GM11168 (cell line): ENCODE results near the gene TLR4.

Experiments used
- in situ Hi-C: fragments of 300-500 bp; cut with MboI; formaldehyde crosslinking; loops from one replicate; pipeline ENCODE4 v1.12.0; 2022; ENCODE audit warnings: low sequenced_read_pairs; ENCODE audit not compliant: unreplicated experiment

The TLR4 gene

DNA sequence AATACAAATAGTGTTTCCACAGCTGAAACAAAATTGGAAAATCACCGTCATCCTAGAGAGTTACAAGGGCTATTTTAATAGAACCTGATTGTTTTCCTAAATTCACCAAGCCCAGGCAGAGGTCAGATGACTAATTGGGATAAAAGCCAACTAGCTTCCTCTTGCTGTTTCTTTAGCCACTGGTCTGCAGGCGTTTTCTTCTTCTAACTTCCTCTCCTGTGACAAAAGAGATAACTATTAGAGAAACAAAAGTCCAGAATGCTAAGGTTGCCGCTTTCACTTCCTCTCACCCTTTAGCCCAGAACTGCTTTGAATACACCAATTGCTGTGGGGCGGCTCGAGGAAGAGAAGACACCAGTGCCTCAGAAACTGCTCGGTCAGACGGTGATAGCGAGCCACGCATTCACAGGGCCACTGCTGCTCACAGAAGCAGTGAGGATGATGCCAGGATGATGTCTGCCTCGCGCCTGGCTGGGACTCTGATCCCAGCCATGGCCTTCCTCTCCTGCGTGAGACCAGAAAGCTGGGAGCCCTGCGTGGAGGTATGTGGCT lies at the start of gene TLR4:
Gene TLR4 (plus strand): TSS at position 380 of the 552 bp plus-strand sequence. CDS start 70 bp downstream, at position 450.
- in situ Hi-C loops, result no loop called here

- in situ Hi-C loops, result loop anchor here (25.0 kb wide), 1 partner anchor 1631 kb away; no protein-coding TSS in a partner anchor
These were observed 48.2 kb upstream of the TLR4 start for GRCh38 chr9:117656002-117656401.

DNA sequence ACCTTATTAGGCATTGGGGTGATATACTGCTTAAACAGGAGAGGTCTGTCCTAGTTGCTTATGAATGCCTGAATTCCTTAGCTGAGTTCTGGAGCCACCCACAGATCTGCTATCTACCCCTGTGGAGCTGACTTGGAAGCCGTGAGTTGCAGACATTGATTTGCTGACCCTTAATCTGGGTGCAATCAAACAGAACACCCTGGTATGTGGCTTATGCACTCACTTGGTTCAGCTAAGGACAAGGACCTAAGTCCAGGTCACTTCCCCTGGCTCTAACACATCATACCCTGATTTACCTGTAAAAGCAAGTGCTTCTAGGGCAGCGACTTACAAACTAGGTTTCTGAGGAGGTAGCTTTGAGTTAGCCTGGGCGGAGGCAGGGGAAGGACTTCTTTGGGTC lies 41.6 kb upstream of the TLR4 start:
- in situ Hi-C loops, result loop anchor here (25.0 kb wide), 1 partner anchor 1625 kb away; no protein-coding TSS in a partner anchor

GRCh38 chr9:117664419-117664818 lies 39.8 kb upstream of the TLR4 start:
- in situ Hi-C loops, result loop anchor here (25.0 kb wide), 1 partner anchor 1623 kb away; no protein-coding TSS in a partner anchor

- in situ Hi-C loops, result loop anchor here (25.0 kb wide), 1 partner anchor 1622 kb away; no protein-coding TSS in a partner anchor
These were observed 38.4 kb upstream of the TLR4 start for GRCh38 chr9:117665601-117666385.

GRCh38 chr9:117671468-117671867 lies 32.7 kb upstream of the TLR4 start:
- in situ Hi-C loops, result loop anchor here (25.0 kb wide), 1 partner anchor 1616 kb away; no protein-coding TSS in a partner anchor

GRCh38 chr9:117672369-117672768 lies 31.8 kb upstream of the TLR4 start:
- in situ Hi-C loops, result loop anchor here (25.0 kb wide), 1 partner anchor 1615 kb away; no protein-coding TSS in a partner anchor

GRCh38 chr9:117677572-117677971 lies 26.6 kb upstream of the TLR4 start:
- in situ Hi-C loops, result no loop called here

DNA sequence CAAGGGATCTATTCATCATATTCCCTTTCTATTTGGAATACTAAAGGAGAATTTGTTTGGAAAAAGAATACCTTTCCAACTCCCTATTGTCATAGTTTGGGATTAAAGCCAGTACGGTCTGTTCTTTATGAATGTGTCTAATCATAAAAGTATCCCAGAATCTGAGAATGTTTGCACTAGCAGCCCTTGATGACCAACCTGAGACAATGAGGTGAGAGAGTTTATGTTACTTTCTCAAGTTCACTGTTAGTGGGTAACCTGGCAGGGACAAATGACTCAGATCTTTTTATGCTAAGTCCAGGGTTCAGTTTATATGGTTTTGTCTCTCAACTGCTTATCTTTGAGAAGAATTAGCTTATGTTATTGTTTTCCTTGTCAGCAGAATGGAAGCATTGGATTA lies 25.3 kb upstream of the TLR4 start:
- in situ Hi-C loops, result no loop called here

DNA sequence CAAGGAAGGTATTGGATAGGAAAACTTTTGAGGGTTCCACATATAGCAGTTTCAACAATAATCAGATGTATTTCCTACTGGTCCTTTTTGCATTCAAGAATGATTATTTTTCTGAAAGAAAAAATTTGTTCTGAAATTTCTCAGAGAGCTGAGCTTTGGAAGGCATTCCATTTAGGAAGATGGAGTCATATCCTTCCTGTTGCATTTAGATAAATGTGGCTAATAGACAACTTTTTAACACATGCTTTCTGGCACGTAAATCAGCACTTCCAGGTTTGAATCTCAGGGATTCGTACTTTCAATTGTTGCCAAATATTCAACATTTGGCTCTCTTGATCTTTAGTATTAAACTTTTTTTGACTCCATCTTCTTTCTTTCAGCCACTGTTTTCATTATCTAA lies 24.8 kb upstream of the TLR4 start:
- in situ Hi-C loops, result no loop called here

DNA sequence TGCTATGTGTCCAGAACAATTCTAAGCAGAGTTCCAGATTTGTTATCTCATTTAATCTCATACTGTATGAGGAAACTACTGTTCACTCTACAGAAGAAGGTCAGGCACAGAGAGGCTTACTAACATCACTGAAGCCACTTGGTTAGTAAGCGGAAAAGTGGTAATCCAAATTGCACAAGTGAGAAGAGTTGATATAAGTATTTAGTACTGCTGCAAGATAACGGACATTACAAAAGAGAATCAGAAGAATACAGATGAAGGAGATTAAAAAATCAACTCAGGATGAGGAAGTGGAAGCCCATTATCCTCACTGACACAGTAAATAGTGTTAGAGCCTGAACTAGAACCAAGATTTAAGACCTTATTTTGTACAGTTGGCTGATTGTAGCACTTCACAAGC lies 22.3 kb upstream of the TLR4 start:
- in situ Hi-C loops, result no loop called here

DNA sequence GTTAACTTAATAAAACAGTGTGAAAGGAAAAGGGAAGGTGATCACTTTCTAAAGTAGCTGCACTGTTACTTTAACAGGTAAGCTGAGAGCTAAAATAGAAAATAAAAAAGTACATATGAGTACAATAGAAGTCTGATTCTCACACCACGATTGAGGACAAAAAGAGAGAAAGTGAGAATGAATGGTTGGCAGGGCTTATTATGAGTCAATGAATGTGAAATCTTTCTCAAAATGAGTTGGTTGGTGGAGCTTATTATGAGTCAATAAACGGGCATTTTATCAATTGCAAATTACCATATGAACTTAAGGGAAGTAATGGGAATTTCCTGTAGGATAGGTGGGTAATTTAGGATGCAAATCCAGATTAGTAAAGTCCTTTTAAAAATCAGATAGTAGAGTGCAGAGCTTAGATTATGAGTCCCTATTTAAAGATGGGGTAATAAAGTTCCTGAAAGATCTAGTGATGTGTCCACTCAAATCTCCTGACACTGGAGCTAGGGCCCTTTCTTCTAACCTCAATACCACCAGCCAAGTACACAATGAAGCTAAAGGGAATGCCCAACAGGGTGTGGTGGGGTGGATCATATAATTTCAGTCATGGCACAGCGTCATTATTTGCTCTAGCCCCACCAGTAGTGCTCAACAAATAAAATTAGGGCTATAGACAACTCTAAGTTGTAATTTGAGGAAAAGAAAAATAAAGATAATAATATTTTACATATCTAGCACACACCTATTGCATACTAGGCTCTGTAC lies 21.1 kb upstream of the TLR4 start:
- in situ Hi-C loops, result no loop called here

- in situ Hi-C loops, result no loop called here
These were observed 16.7 kb upstream of the TLR4 start for GRCh38 chr9:117687532-117687931.

DNA sequence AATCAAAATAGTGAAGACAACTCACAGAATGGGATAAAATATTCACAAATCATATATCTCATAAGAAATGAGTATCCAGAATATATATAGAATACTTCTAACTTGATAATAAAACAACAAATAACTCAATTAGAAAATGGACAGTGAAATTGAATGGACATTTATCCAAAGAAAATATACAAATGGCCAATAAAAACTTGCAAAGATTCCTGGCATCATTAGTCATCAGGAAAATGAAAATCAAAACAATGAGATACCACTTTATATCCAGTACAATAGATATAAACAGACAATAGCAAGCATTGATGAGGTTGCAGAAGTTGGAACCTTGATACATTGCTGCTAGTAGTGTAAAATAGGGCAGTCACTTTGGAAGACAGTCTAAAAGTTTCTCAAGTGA lies 12.8 kb upstream of the TLR4 start:
- in situ Hi-C loops, result no loop called here

GRCh38 chr9:117696154-117696553 lies 8.0 kb upstream of the TLR4 start:
- in situ Hi-C loops, result no loop called here

- in situ Hi-C loops, result no loop called here
These were observed 7.2 kb upstream of the TLR4 start for GRCh38 chr9:117697046-117697445.

- in situ Hi-C loops, result no loop called here
These were observed 666 bp upstream of the TLR4 start for GRCh38 chr9:117703537-117703936.

- in situ Hi-C loops, result no loop called here
These were observed 394 bp downstream of the TLR4 start for GRCh38 chr9:117704597-117704996.

- in situ Hi-C loops, result no loop called here
These were observed 1.2 kb downstream of the TLR4 start for GRCh38 chr9:117705386-117705785.

DNA sequence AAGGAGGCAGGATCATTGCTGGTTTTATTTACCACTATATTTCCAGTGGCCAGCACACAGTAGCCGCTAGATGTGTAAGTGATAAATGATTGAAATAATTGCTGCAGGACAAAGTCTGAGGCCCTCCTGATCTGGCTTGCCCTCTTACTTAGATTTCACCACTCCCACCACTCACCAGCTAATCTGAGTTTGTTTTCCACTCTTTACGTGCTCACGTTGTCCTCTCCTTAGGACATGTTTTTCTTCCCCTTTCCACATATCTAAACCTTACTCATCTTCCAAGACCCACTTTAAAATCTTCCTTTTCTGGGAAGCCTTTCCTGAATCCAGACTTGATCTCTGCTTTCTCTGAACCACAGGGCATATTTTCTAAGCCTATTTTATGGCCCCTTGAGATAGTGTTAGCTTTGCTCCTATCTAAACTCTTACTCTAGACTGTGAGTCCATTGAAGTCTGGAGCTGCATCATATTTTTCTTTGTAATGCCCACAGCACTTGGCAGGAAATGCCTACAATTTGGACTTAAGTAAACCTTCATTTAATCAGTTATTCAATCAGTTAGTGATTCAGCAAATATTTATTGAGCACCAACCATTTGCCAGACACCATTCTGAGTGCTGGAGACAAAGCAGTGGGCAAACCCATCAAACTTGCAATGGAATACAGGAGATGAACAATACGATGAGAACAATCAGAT lies 2.4 kb downstream of the TLR4 start:
- in situ Hi-C loops, result no loop called here
